Measurements from ENCODE around the gene ZNF761. TPM values are rescaled to one million over a fixed set of nuclear protein-coding genes. Genes with fewer than 3 reads are reported as not detected.
"Not testable (repeated sequence)": the region's sequence is repeated elsewhere in the genome, so short reads cannot be mapped to it uniquely, and the experiment has no call there.

The ZNF761 gene
- total RNA-seq, 1 donor from 2014 or later = 13.8 TPM

GRCh38 chr19:53432088-53432661, 391 bp downstream of the ZNF761 start:
- ChIA-PET CTCF (no interaction called here), POLR2A (interaction anchor here (1.2 to 1.4 kb wide), 3 partner anchors 37 to 88 kb away, joined by 3 to 5 read pairs (median 3); partner anchors contain the start of gene ZNF765)
- TF ChIP-seq, protein P1, sequence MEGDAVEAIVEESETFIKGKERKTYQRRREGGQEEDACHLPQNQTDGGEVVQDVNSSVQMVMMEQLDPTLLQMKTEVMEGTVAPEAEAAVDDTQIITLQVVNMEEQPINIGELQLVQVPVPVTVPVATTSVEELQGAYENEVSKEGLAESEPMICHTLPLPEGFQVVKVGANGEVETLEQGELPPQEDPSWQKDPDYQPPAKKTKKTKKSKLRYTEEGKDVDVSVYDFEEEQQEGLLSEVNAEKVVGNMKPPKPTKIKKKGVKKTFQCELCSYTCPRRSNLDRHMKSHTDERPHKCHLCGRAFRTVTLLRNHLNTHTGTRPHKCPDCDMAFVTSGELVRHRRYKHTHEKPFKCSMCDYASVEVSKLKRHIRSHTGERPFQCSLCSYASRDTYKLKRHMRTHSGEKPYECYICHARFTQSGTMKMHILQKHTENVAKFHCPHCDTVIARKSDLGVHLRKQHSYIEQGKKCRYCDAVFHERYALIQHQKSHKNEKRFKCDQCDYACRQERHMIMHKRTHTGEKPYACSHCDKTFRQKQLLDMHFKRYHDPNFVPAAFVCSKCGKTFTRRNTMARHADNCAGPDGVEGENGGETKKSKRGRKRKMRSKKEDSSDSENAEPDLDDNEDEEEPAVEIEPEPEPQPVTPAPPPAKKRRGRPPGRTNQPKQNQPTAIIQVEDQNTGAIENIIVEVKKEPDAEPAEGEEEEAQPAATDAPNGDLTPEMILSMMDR (IDR thresholded peaks at IDR 0.05) = no peak
- intact Hi-C loops (cut with micrococcal nuclease) = no loop called here
- peaks cover 38% of the 10 kb centered on the region for H3K36me3 Mint-ChIP-seq (ENCODE audit: low read depth)
- H3K27me3 Mint-ChIP-seq = no peaks in the 10 kb centered on the region
- peak overlapping the region; percentile 94 for H3K27ac Mint-ChIP-seq
- ATAC-seq (ENCODE audit: low read depth) (peak; percentile 25), DNase-seq (no peak)
- H3K4me3 Mint-ChIP-seq = peak overlapping the region; percentile 96
- H3K4me1 Mint-ChIP-seq = peaks cover 34% of the 10 kb centered on the region
- no peaks in the 10 kb centered on the region for H3K9me3 Mint-ChIP-seq

DNA sequence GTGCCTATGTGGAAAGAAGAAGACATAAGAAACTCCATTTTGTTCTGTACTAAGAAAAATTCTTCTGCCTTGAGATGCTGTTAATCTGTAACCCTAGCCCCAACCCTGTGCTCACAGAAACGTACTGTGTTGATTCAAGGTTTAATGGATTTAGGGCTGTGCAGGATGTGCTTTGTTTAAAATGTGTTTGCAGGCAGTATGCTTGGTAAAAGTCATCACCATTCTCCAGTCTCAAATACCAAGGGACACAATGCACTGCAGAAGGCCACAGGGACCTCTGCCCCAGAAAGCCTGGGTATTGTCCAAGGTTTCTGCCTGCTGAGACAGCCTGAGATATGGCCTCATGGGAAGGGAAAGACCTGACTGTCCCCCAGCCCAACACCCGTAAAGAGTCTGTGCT, 12.0 kb downstream of the ZNF761 start:
- H3K27ac Mint-ChIP-seq; CTCF ChIA-PET; ATAC-seq (ENCODE audit: low read depth); DNase-seq; H3K4me1 Mint-ChIP-seq; POLR2A ChIA-PET; H3K27me3 Mint-ChIP-seq; intact Hi-C loops (cut with micrococcal nuclease); H3K4me3 Mint-ChIP-seq: not testable (repeated sequence)
- Mint-ChIP-seq H3K9me3 (peaks cover 36% of the 10 kb centered on the region), H3K36me3 (ENCODE audit: low read depth) (peaks cover 89% of the 10 kb centered on the region)

DNA sequence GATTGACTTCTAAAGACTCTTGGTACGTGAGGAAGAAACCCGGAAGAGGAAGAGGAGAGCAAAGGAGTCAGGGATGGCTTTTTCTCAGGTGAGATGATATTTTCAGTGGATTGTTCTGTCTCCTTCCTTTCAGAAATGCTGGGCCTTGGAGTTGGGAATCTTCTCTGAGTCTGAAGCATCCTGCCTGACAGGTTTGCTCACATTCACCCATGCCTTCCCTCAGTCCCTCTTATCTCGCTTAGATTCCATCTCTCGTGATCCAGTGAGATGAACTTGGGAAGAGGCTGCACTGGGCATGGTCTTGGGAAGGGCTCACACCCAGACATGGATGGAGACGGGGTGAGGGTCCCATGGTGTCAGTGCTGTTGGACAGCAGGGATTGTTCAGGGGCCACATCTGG, 15.4 kb downstream of the ZNF761 start:
- DNase-seq; intact Hi-C loops (cut with micrococcal nuclease); H3K27ac Mint-ChIP-seq; H3K4me3 Mint-ChIP-seq; H3K4me1 Mint-ChIP-seq; POLR2A ChIA-PET; H3K27me3 Mint-ChIP-seq; ATAC-seq (ENCODE audit: low read depth); CTCF ChIA-PET: not testable (repeated sequence)
- Mint-ChIP-seq H3K9me3 (peaks cover 41% of the 10 kb centered on the region), H3K36me3 (ENCODE audit: low read depth) (peaks cover 90% of the 10 kb centered on the region)

- TF ChIP-seq, protein P1 (IDR thresholded peaks at IDR 0.05) = no peak
Measured at GRCh38 chr19:53455828-53456227, 24.0 kb downstream of the ZNF761 start.

GRCh38 chr19:53460131-53460721, 28.4 kb downstream of the ZNF761 start:
- H3K9me3 Mint-ChIP-seq = peaks cover 50% of the 10 kb centered on the region
- H3K36me3 Mint-ChIP-seq (ENCODE audit: low read depth) = peaks cover 44% of the 10 kb centered on the region
- ATAC-seq (ENCODE audit: low read depth); CTCF ChIA-PET; H3K27ac Mint-ChIP-seq; DNase-seq; H3K4me3 Mint-ChIP-seq; POLR2A ChIA-PET; H3K4me1 Mint-ChIP-seq: not testable (repeated sequence)
- peaks cover 17% of the 10 kb centered on the region for H3K27me3 Mint-ChIP-seq
- intact Hi-C loops (cut with micrococcal nuclease) = loop anchor here (10.0 kb wide), 1 partner anchor 125 kb away; the partner anchor contains the start of gene ZNF845

More at GRCh38 chr19:53455828-53456227, 24.0 kb downstream of the ZNF761 start:
- no peak for DNase-seq
- no peak for ATAC-seq (ENCODE audit: low read depth)
- Mint-ChIP-seq H3K4me1 (no peaks in the 10 kb centered on the region), H3K4me3 (no peak overlapping the region), H3K27me3 (no peaks in the 10 kb centered on the region), H3K9me3 (peaks cover 50% of the 10 kb centered on the region), H3K36me3 (ENCODE audit: low read depth) (peaks cover 77% of the 10 kb centered on the region), H3K27ac (no peak overlapping the region)
- ChIA-PET POLR2A (no interaction called here), CTCF (no interaction called here)
- intact Hi-C loops (cut with micrococcal nuclease) = no loop called here

DNA sequence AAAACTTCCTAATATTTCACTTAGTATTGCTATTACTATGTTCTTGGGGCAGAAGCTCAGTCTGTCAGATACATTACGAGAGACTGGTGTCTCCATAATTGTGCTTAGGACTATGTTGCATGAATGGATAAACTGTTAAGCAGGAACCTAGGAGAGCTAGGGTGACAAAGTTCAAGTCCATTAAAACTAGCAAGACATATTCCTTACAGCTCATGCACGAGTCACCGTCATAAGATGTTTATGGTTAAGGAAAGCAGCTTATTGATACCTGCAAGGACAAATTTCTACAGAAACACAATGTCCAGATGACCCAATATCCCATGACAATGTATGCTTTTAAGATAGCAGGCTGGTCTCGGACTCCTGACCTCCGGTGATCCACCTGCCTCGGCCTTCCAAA, 30.1 kb downstream of the ZNF761 start:
- ATAC-seq (ENCODE audit: low read depth) = no peak
- Mint-ChIP-seq H3K9me3 (peaks cover 36% of the 10 kb centered on the region), H3K27ac (no peak overlapping the region), H3K4me3 (no peak overlapping the region), H3K27me3 (peaks cover 19% of the 10 kb centered on the region), H3K4me1 (peaks cover 10% of the 10 kb centered on the region), H3K36me3 (ENCODE audit: low read depth) (peaks cover 27% of the 10 kb centered on the region)
- ChIA-PET CTCF (no interaction called here), POLR2A (interaction anchor here (0.7 kb wide), 1 partner anchor 820 kb away, joined by 9 read pairs; no protein-coding TSS in a partner anchor)
- TF ChIP-seq, protein P1 (IDR thresholded peaks at IDR 0.05) = no peak
- no peak for DNase-seq
- intact Hi-C loops (cut with micrococcal nuclease) = loop anchor here (10.0 kb wide), 1 partner anchor 127 kb away; the partner anchor contains the start of gene ZNF845

All from activated B cell treated with CpG ODN at 0.5 μM for 24 hours (primary cell).